Fibroblast of pulmonary artery (primary cell): ENCODE results near the gene BHMT.
"Not testable (repeated sequence)": the region's sequence is repeated elsewhere in the genome, so short reads cannot be mapped to it uniquely, and the experiment has no call there.

Experiments used
- DNase-seq: peaks from one replicate; pipeline ENCODE4 v3.0.0-alpha.2; 2010; ENCODE audit warnings: low read depth
- H3K4me3 ChIP-seq: replicated peaks from 2 replicates; pipeline ENCODE4 v1.5.1; 2011; ENCODE audit warnings: low read depth, mild to moderate bottlenecking, control low read depth, low read length, moderate library complexity
- TF ChIP-seq, protein P1 (sequence below): IDR thresholded peaks from 2 replicates; pipeline ENCODE4 v1.5.1; 2011; ENCODE audit warnings: mild to moderate bottlenecking, control low read depth, low read length, inconsistent platforms; ENCODE audit errors: missing control alignments

BHMT gene

DNA sequence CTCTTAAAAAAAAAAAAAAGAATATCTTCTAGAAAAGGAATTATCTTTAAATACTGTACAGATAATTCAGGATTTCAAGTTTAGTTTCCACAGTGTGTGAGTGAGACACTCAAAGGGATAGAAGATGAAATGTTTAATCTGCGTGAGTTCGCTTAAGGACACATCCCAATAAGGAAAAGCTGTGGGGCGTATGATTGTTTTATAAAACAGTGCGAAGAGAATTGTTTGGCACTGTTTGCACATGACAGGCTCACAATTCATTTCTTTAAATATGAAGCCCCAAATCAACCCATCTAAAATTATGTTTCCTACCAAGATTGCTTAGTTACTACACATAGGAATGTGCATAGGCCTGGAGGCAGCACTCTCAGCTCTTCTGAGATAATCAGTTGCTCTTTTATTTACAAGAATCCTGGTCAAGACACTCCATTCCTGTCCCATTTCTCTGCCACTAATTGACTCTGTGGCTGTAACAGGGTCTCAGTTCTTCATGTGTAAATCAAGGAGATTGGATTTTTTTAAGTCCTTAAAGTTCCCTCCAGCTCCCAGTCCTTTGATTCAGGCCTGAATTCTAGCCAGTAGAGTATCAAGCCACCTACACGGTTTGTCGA is 60.1 kb downstream of the BHMT start:
- DNase-seq = no peak
- TF ChIP-seq, protein P1, sequence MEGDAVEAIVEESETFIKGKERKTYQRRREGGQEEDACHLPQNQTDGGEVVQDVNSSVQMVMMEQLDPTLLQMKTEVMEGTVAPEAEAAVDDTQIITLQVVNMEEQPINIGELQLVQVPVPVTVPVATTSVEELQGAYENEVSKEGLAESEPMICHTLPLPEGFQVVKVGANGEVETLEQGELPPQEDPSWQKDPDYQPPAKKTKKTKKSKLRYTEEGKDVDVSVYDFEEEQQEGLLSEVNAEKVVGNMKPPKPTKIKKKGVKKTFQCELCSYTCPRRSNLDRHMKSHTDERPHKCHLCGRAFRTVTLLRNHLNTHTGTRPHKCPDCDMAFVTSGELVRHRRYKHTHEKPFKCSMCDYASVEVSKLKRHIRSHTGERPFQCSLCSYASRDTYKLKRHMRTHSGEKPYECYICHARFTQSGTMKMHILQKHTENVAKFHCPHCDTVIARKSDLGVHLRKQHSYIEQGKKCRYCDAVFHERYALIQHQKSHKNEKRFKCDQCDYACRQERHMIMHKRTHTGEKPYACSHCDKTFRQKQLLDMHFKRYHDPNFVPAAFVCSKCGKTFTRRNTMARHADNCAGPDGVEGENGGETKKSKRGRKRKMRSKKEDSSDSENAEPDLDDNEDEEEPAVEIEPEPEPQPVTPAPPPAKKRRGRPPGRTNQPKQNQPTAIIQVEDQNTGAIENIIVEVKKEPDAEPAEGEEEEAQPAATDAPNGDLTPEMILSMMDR = no peak
- H3K4me3 ChIP-seq = no peak overlapping the region

DNA sequence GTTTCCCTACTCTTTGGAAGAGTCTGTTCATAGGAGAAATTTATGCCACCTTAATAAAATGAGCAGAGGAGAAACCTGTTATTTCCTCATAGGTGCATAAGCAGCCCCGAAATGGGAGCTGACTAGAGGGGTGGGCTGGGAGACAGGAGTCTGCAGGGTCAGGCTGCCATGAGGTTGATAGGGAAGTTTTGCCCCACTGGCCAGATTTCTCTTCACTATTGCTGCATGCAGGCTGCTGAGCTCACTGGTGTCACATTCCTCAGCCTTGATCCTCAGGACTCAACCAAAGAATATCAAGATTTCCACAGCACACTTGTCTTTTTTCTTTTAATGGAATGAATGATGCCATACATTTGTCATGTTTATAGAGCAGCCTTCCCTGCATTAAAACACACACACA is 60.7 kb downstream of the BHMT start:
- no peak overlapping the region for H3K4me3 ChIP-seq
- DNase-seq = no peak
- TF ChIP-seq, protein P1 = no peak

DNA sequence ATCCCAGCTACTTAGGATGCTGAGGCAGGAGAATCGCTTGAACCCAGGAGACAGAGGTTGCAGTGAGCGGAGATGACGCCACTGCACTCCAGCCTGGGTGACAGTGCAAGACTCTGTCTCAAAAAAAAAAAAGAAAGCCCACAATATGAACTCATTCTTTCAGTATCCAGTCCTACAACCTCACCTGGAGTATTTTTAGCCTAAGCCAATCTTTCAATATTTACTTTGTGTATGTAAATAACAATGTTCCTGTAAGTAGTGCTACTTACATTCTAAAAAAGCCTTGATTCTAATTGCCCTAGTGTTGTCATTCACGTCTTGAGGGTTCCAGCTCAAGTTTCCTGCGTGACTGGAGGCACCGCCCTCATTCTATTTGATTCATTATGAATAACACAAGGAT is 62.0 kb downstream of the BHMT start:
- no peak overlapping the region for H3K4me3 ChIP-seq
- TF ChIP-seq, protein P1 = no peak
- DNase-seq = no peak

DNA sequence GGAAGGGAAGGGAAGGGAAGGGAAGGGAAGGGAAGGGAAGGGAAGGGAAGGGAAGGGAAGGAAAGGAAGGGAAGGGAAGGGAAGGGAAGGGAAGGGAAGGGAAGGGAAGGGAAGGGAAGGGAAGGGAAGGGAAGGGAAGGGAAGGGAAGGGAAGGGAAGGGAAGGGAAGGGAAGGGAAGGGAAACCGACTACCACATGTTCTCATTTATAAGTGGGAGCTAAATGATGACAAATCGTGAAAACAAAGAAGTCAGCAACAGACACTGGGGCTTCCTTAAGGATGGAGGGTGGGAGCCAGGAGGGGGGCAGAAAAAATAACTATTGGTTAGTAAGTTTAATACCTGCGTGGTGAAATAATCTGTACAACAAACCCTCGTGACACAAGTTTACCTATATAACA is 68.8 kb downstream of the BHMT start:
- DNase-seq, H3K4me3 ChIP-seq: not testable (repeated sequence)

DNA sequence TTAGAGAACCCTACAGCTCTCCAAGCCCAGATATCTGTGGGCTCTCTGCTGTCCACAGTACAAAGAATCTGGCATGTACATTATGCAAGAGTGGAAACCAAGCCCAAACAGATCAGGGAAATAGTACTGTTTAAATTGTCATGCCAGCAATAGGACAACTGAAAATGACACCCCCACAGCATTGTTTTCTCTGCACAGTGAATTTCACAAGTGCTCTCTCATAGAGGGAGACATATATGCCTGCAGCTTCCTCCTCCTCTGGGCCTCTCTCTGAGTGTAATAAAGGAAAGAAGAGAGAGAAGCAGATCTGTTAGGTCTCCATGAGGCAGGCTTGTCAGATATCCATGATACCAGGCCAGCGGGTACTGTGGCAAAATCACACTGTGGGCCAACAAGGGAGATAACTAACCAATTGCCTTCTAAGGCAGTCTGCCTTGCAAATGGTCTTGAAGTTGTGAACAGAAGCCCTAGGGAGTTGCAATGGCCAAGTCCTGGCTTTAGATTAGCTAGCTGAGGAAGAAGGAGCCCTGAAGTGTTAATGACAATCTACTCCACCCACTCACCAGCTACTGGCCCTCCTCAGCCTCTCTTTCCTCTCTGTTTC is 69.9 kb downstream of the BHMT start:
- peak; percentile 75 for DNase-seq
- TF ChIP-seq, protein P1 = no peak
- H3K4me3 ChIP-seq = no peak overlapping the region
